HepG2 (cell line): ENCODE data around the gene PHF10. TPM values are rescaled to one million over a fixed set of nuclear protein-coding genes. Genes with fewer than 3 reads are reported as not detected.

Source experiments
- ATF5 ChIP-seq: sonication (generic); formaldehyde crosslinking; IDR thresholded peaks from 2 replicates; pipeline ENCODE4 v1.4.0; 2020; ENCODE audit warnings: mild to moderate bottlenecking, low read depth, missing genetic modification reagents
- BRD4 ChIP-seq: sonication (generic); formaldehyde crosslinking; IDR thresholded peaks from 2 replicates; pipeline ENCODE4 v1.4.0; 2020; ENCODE audit warnings: missing genetic modification reagents
- FLYWCH1 ChIP-seq: sonication (generic); formaldehyde crosslinking; IDR thresholded peaks from 2 replicates; pipeline ENCODE4 v1.8.1; 2023; ENCODE audit warnings: mild to moderate bottlenecking, missing genetic modification reagents
- HMGXB3 ChIP-seq: sonication (generic); formaldehyde crosslinking; IDR thresholded peaks from 2 replicates; pipeline ENCODE4 v1.4.0; 2020; ENCODE audit warnings: missing genetic modification reagents, borderline replicate concordance
- HNF4G ChIP-seq, 2 experiments: sonication (generic) in 1 of 2; formaldehyde crosslinking in 1 of 2; IDR thresholded peaks; 2 replicates each; pipeline versions ENCODE4 v1.4.0 to v1.6.1; 2011 to 2020; ENCODE audit warnings: borderline replicate concordance in 2 of 2, low read depth in 2 of 2, mild to moderate bottlenecking in 2 of 2, low read length in 1 of 2, missing genetic modification reagents in 1 of 2, moderate library complexity in 1 of 2
- IKZF4 ChIP-seq: sonication (generic); formaldehyde crosslinking; IDR thresholded peaks from 2 replicates; pipeline ENCODE4 v1.5.1; 2020; ENCODE audit warnings: borderline replicate concordance, mild to moderate bottlenecking, low read depth, missing genetic modification reagents; ENCODE audit errors: not compliant biosample characterization
- KAT8 ChIP-seq: IDR thresholded peaks from 2 replicates; pipeline ENCODE4 v1.6.1; 2016; ENCODE audit warnings: missing genetic modification reagents, missing compliant biosample characterization
- KLF15 ChIP-seq: sonication (generic); formaldehyde crosslinking; IDR thresholded peaks from 2 replicates; pipeline ENCODE4 v1.8.1; 2023; ENCODE audit warnings: borderline replicate concordance, mild to moderate bottlenecking, inconsistent platforms, missing genetic modification reagents, mixed read lengths
- MAZ ChIP-seq, 2 experiments: sonication (generic) in 1 of 2; formaldehyde crosslinking in 1 of 2; IDR thresholded peaks; 2 replicates each; pipeline versions ENCODE4 v1.5.0 to v1.6.1; 2012 to 2020; ENCODE audit warnings: low read depth in 2 of 2, mild to moderate bottlenecking in 2 of 2, borderline replicate concordance in 1 of 2, improper control_type of control experiment in 1 of 2, low read length in 1 of 2, missing genetic modification reagents in 1 of 2, moderate library complexity in 1 of 2
- NCOA1 ChIP-seq: sonication (generic); formaldehyde crosslinking; IDR thresholded peaks from 2 replicates; pipeline ENCODE4 v1.9.0; 2021; ENCODE audit warnings: missing genetic modification reagents
- NFKBIZ ChIP-seq: IDR thresholded peaks from 2 replicates; pipeline ENCODE4 v1.6.1; 2018; ENCODE audit warnings: missing genetic modification reagents, missing compliant biosample characterization
- PCBP1 ChIP-seq: fragments of 200-400 bp; formaldehyde crosslinking; IDR thresholded peaks from 2 replicates; pipeline ENCODE4 v1.6.1; 2017; ENCODE audit warnings: mild to moderate bottlenecking, low read depth, low read length, borderline replicate concordance
- PCBP2 ChIP-seq: fragments of 200-400 bp; formaldehyde crosslinking; optimal IDR thresholded peaks from 2 replicates; pipeline ENCODE3; 2018; ENCODE audit warnings: low read length, low read depth; ENCODE audit not compliant: poor library complexity, severe bottlenecking
- RARA ChIP-seq: IDR thresholded peaks from 2 replicates; pipeline ENCODE4 v1.6.1; 2016; ENCODE audit warnings: missing genetic modification reagents, missing compliant biosample characterization
- SMAD3 ChIP-seq: sonication (generic); formaldehyde crosslinking; IDR thresholded peaks from 2 replicates; pipeline ENCODE4 v1.4.0; 2020; ENCODE audit warnings: missing genetic modification reagents
- SMYD3 ChIP-seq: sonication (generic); formaldehyde crosslinking; IDR thresholded peaks from 2 replicates; pipeline ENCODE4 v1.8.1; 2023; ENCODE audit warnings: mild to moderate bottlenecking, missing genetic modification reagents
- UBTF ChIP-seq: sonication (generic); formaldehyde crosslinking; IDR thresholded peaks from 2 replicates; pipeline ENCODE4 v1.4.0; 2020; ENCODE audit warnings: mild to moderate bottlenecking, missing genetic modification reagents
- ZNF17 ChIP-seq: sonication (generic); formaldehyde crosslinking; IDR thresholded peaks from 2 replicates; pipeline ENCODE4 v1.5.0; 2020; ENCODE audit warnings: mild to moderate bottlenecking, missing genetic modification reagents
- ZNF670 ChIP-seq: sonication (generic); formaldehyde crosslinking; IDR thresholded peaks from 2 replicates; pipeline ENCODE4 v1.8.0; 2022; ENCODE audit warnings: mild to moderate bottlenecking, missing genetic modification reagents, borderline replicate concordance
- ZNF777 ChIP-seq: sonication (generic); formaldehyde crosslinking; IDR thresholded peaks from 2 replicates; pipeline ENCODE4 v1.4.0; 2020; ENCODE audit warnings: missing genetic modification reagents
- ZSCAN25 ChIP-seq: sonication (generic); formaldehyde crosslinking; IDR thresholded peaks from 2 replicates; pipeline ENCODE4 v1.8.0; 2022; ENCODE audit warnings: mild to moderate bottlenecking, missing genetic modification reagents
- polyA plus RNA-seq, 8 experiments: library from polyadenylated mRNA; depleted of rRNA in 3 of 8; stranded (reverse) in 7 of 8; unstranded in 1 of 8; fragments of >200 nt; fragmentation: Illumina TruSeq in 4 of 8; extraction: Trizol in 4 of 8; gene quantifications; 2 replicates each; pipeline versions ENCODE4 v1.2.1 to v1.2.3, GENCODE V29; 2011 to 2016; ENCODE audit warnings: low read depth in 4 of 8, missing spikeins in 1 of 8, mixed read lengths in 1 of 8; ENCODE audit not compliant: insufficient read depth in 1 of 8
- total RNA-seq, 5 experiments: library from RNA; depleted of rRNA; stranded (reverse); fragments of >200 nt; fragmentation: Illumina TruSeq; extraction: Trizol; gene quantifications; 2 replicates each; pipeline ENCODE4 v1.2.3, GENCODE V29; 2016; ENCODE audit warnings: low read depth in 1 of 5

Gene PHF10
- total and polyA plus RNA-seq, 2 of the 13 experiments (the other 11 are each of a cell fraction or from before 2014, with no cell fraction given), result 42.1 to 84.1 TPM

GRCh38 chr6:169701311-169701953 lies 22.9 kb downstream of the PHF10 start (continued):
- TF ChIP-seq ZNF777 (CRISPR knock-in tag) (peak; percentile 64), PCBP1 (no peak), PCBP2 (no peak), BRD4 (peak; percentile 23; the same call in 1 of the 2 replicates), HMGXB3 (CRISPR knock-in tag) (no peak), ZNF17 (CRISPR knock-in tag) (no peak), MAZ (IDR thresholded peaks at IDR 0.05; ENCODE audit: borderline replicate concordance, low read depth, low read length) (no peak), MAZ (CRISPR knock-in tag; IDR thresholded peaks at IDR 0.05; ENCODE audit: low read depth) (no peak), ZSCAN25 (CRISPR knock-in tag) (peak; percentile 73; the same call in 1 of the 2 replicates), HNF4G (IDR thresholded peaks at IDR 0.05; ENCODE audit: borderline replicate concordance, low read depth, low read length) (no peak), HNF4G (CRISPR knock-in tag; IDR thresholded peaks at IDR 0.05; ENCODE audit: borderline replicate concordance, low read depth) (no peak), UBTF (CRISPR knock-in tag) (peak; percentile 78), NFKBIZ (CRISPR knock-in tag) (no peak), ATF5 (CRISPR knock-in tag) (peak; percentile 26; the same call in 1 of the 2 replicates), ZNF670 (CRISPR knock-in tag) (peak; percentile 76; the same call in 1 of the 2 replicates), KLF15 (CRISPR knock-in tag) (0 out of 2 replicates have a peak, but pooled peaks have one; percentile 85), SMAD3 (no peak), KAT8 (CRISPR knock-in tag) (no peak), IKZF4 (CRISPR knock-in tag) (peak; percentile 92), NCOA1 (CRISPR knock-in tag) (no peak; the same call in 1 of the 2 replicates), SMYD3 (no peak), RARA (CRISPR knock-in tag) (no peak), FLYWCH1 (CRISPR knock-in tag) (0 out of 2 replicates have a peak, but pooled peaks have one; percentile 28)
